Peyer's patch (tissue), 4 donors: ENCODE results near the gene SNAP25.

Experiments
- POLR2A ChIP-seq, 2 donors: fragments of 450-650 bp; IDR thresholded peaks; one replicate each; pipeline ENCODE4 v1.5.1; 2017; ENCODE audit warnings: antibody characterized with exemption in 2 of 2, mild to moderate bottlenecking in 2 of 2, moderate library complexity in 2 of 2
- TF ChIP-seq, protein P1 (sequence below), 6 experiments: fragments of 450-650 bp in 4 of 6; fragments of 200-600 bp in 2 of 6; sonication (generic) in 1 of 6; IDR thresholded peaks; one replicate each; pipeline ENCODE4 v1.5.1; 2017 to 2019; ENCODE audit warnings: antibody characterized with exemption in 6 of 6, mild to moderate bottlenecking in 3 of 6, moderate library complexity in 1 of 6

DNA sequence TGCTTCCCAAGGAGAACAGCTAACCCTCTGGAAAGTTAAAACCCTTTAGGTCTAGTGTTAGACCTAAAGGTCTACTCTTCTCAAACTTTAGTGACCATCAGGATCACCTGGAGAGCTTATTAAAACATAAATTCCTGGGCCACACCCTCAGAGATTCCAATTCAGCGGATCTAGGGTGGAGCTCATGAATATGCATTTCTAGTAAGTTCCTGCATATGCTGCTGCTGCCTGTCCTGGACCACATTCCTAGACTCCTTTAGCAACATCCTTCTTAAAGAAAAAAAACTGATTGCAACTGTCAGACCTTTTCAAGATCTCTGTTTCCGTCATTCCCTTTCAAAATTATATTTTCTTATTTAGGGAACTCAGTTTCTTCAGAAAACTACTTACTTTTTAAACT lies 31.2 kb downstream of the SNAP25 start:
- TF ChIP-seq, protein P1, sequence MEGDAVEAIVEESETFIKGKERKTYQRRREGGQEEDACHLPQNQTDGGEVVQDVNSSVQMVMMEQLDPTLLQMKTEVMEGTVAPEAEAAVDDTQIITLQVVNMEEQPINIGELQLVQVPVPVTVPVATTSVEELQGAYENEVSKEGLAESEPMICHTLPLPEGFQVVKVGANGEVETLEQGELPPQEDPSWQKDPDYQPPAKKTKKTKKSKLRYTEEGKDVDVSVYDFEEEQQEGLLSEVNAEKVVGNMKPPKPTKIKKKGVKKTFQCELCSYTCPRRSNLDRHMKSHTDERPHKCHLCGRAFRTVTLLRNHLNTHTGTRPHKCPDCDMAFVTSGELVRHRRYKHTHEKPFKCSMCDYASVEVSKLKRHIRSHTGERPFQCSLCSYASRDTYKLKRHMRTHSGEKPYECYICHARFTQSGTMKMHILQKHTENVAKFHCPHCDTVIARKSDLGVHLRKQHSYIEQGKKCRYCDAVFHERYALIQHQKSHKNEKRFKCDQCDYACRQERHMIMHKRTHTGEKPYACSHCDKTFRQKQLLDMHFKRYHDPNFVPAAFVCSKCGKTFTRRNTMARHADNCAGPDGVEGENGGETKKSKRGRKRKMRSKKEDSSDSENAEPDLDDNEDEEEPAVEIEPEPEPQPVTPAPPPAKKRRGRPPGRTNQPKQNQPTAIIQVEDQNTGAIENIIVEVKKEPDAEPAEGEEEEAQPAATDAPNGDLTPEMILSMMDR (IDR thresholded peaks at IDR 0.05): no peak
- no peak for TF ChIP-seq POLR2A (IDR thresholded peaks at IDR 0.05)
